ENCODE data around the gene TRMO.

The TRMO gene

GRCh38 chr9:97936998-97937397 lies 14.7 kb upstream of the TRMO start:
- DNase-seq, result no peak

- no peak for DNase-seq
Observed at GRCh38 chr9:97935276-97935675, 13.0 kb upstream of the TRMO start.

- DNase-seq, result no peak
Observed at GRCh38 chr9:97934321-97935115, 12.2 kb upstream of the TRMO start.

- no peak for DNase-seq
Observed at GRCh38 chr9:97933297-97933998, 11.1 kb upstream of the TRMO start.

GRCh38 chr9:97930972-97931371 lies 8.7 kb upstream of the TRMO start:
- no peak for DNase-seq

- no peak for DNase-seq
Observed at GRCh38 chr9:97928986-97929604, 6.8 kb upstream of the TRMO start.

GRCh38 chr9:97925497-97926334 lies 3.4 kb upstream of the TRMO start:
- DNase-seq, result no peak

GRCh38 chr9:97924386-97924785 lies 2.1 kb upstream of the TRMO start:
- DNase-seq, result no peak

GRCh38 chr9:97923529-97924108 lies 1.3 kb upstream of the TRMO start:
- peak; percentile 77 for DNase-seq

- DNase-seq, result no peak
Observed at GRCh38 chr9:97919217-97919813, 3.0 kb downstream of the TRMO start.

- DNase-seq, result peak; percentile 51
Observed at GRCh38 chr9:97918611-97919010, 3.7 kb downstream of the TRMO start.

GRCh38 chr9:97911970-97912369 lies 10.3 kb downstream of the TRMO start:
- no peak for DNase-seq

GRCh38 chr9:97911528-97911927 lies 10.8 kb downstream of the TRMO start:
- no peak for DNase-seq

GRCh38 chr9:97910357-97910756 lies 11.9 kb downstream of the TRMO start:
- DNase-seq, result no peak

GRCh38 chr9:97908705-97909104 lies 13.6 kb downstream of the TRMO start:
- no peak for DNase-seq

- no peak for DNase-seq
Observed at GRCh38 chr9:97907632-97908031, 14.7 kb downstream of the TRMO start.

GRCh38 chr9:97907046-97907445 lies 15.3 kb downstream of the TRMO start:
- DNase-seq, result peak; percentile 28

- DNase-seq, result peak; percentile 81
Observed at GRCh38 chr9:97906236-97906831, 16.0 kb downstream of the TRMO start.

GRCh38 chr9:97905228-97905627 lies 17.1 kb downstream of the TRMO start:
- DNase-seq, result peak; percentile 89

- DNase-seq, result peak; percentile 70
Observed at GRCh38 chr9:97904725-97905124, 17.6 kb downstream of the TRMO start.

GRCh38 chr9:97903177-97903576 lies 19.1 kb downstream of the TRMO start:
- DNase-seq, result no peak

Measured in central memory CD4-positive, alpha-beta T cell (primary cell).